GM19023 (cell line): Measurements from ENCODE around the gene ERO1B.

Source experiments
- ATAC-seq: cut with Tn5 transposase; IDR thresholded peaks from one replicate; pipeline ENCODE4 v1.9.1; 2021; ENCODE audit warnings: mild to moderate bottlenecking, moderate library complexity; ENCODE audit not compliant: unreplicated experiment

ERO1B gene

DNA sequence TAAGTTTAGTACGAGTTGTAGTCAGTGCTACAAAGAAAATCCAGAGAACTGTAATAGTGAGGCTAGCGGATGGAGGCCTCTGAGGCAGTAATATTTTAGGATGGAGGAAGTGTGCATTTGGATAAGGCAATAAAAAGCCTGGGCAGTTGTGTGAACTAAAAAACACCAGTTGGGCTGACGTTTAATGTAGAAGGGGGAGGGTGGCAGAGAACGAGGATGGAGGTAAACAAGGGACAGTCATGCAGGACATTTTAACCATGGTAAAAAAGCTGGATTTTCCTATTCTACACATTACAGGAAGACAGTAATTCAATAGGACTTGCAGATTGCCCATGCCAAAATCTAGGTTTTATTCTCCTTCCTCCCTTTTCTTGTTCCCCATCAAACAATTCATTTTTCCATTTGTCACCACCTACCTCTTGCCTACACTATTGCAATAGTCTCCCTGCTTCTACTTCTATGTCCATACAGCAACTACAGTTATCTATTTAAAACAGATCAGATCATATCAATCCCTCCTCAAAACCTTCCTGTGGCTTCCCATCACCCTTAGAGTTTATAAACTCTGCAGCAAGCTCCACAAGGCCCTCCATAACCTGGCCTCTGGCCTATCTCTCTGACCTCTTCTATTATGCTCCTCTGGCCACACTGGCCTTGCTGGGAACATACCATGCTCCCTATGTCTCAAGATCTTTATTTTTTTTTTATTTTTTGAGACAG lies 27.7 kb downstream of the ERO1B start:
- ATAC-seq: no peak

GRCh38 chr1:236253119-236253518 lies 28.6 kb downstream of the ERO1B start:
- ATAC-seq: no peak

GRCh38 chr1:236251587-236251986 lies 30.2 kb downstream of the ERO1B start:
- no peak for ATAC-seq

- ATAC-seq: no peak
Measured at GRCh38 chr1:236247286-236247685, 34.5 kb downstream of the ERO1B start.

DNA sequence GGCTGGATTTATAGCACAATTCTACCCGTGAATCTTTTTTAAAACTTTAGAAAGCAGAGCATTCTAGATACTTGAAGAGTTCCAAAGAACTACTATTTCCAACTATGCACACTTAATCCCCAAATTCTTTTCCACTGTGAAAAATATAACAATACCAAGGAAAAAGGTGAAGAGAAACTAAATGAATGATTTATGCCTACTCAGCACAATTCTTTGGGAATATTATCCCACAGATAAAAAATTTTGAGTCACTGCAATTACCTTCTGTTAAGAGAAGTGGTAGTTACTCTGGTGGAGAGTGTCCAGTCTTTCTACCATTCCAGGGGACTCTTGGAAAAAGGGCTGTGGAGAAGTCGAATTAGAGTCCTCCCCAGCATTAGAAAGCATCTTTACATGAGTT lies 39.2 kb downstream of the ERO1B start:
- ATAC-seq: no peak

DNA sequence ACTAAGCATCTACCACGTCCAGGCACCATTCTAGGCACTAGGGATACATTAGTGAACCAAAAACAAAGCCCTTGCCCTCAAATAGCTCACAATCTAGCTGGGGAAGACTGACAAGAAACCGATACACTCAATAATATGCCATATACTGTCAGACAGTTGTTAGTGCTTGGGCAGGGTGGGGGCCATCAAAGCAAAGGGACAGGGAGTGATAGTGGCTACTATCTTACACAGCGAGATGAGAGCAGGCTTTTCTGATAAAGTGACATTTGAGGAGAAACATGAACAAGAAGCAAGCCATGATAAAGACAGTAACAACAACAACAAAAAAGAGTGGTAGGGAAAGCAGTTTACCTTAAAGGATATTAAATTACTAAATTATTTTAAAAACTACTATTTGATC lies 41.1 kb downstream of the ERO1B start:
- ATAC-seq: no peak

- no peak for ATAC-seq
Measured at GRCh38 chr1:236239092-236239585, 42.6 kb downstream of the ERO1B start.

DNA sequence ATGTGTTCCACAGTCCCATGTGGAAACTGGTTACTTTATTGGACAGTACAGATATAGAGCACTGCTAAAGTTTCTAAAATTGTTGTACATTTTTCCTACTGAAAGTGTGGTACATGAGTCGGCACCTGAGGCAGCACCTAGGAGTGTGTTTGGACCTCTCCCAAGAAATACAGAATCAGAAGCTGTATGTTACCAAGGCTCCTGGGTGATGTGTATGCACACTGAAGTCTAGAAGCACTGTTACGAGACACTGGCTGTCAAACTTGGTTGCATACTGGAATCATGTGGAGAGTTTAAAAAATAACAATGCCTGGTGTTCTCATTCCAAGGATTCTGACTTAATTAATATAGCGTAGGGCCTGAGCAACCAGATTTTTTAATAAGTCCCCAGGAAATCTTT lies 46.6 kb downstream of the ERO1B start:
- no peak for ATAC-seq

GRCh38 chr1:236228411-236228810 lies 53.3 kb downstream of the ERO1B start:
- no peak for ATAC-seq

- no peak for ATAC-seq
Measured at GRCh38 chr1:236222632-236223031, 59.1 kb downstream of the ERO1B start.

GRCh38 chr1:236220473-236220872 lies 61.3 kb downstream of the ERO1B start:
- ATAC-seq: no peak

DNA sequence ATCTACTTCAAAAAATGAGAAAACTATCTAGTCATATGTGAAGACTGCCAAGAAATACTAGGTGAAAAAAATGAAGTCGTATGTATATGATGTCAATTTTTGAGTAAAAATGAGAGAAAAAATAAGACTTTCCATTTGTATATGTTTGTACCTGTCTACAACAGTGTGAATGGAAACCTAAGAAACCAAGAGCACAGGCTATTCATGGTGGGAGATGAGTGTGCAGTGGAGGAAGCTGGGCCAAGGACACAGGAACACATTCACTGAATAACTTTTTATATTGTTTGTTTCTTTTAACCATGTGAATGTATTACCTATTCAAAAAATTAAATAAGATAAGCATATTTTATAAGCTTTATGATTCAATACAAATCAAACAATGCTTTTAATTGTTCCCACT lies 67.0 kb downstream of the ERO1B start:
- ATAC-seq: no peak

DNA sequence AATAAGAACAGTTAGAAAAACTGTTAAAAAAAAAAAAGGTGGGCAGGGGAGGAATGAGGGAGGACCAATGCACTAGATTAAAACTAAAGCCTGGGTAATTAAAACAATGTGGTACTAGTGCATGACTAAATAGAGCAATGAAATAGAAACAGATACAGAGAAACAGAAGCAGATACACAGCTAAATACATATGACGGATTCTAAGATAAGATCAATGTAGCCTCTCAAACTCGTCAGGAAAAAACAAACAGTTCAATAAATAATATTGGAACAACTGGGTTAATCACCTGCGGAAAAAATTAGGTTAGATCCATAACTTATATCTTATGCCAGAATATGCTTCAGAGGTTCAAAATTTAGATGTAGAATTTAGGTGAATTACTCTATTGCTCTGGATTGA lies 68.2 kb downstream of the ERO1B start:
- ATAC-seq: no peak

DNA sequence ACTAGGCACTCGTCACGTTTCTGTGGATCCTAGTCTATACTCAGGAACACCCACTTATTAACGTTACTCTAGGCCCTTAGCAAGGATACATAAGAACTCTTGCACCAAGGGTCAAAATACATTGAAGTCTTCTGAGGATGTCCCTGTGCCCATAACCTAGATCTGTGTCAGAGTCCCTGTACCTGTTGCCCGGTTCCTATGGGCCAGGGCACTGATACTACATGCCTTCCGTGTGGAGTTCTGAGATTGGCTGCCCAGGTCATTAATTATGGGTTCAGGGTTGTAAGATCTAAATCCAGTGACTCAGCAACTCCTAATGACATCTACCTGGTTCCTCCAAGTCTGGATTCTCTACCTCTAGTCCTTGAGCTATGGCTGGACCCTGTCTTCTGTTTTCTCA lies 69.9 kb downstream of the ERO1B start:
- ATAC-seq: no peak

DNA sequence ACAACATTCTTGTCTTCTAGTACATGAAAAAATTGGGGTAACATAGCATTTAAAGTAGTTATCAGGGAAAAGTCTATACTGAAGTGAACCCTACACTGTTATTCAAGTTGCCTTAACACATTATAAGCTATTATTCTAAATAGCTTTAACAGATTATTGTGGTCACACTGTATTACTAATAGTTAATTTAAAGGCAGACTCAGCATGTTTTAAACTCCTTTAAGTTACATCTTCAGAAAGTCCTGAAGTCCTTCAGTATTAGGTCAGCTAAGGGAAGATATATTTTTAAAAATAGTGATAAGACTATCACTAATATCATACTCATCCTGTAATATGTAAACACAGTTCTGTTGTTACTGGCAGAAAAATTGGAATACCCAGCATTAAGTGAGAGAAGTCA lies 72.0 kb downstream of the ERO1B start:
- no peak for ATAC-seq

GRCh38 chr1:236209185-236209584 lies 72.6 kb downstream of the ERO1B start:
- ATAC-seq: no peak

DNA sequence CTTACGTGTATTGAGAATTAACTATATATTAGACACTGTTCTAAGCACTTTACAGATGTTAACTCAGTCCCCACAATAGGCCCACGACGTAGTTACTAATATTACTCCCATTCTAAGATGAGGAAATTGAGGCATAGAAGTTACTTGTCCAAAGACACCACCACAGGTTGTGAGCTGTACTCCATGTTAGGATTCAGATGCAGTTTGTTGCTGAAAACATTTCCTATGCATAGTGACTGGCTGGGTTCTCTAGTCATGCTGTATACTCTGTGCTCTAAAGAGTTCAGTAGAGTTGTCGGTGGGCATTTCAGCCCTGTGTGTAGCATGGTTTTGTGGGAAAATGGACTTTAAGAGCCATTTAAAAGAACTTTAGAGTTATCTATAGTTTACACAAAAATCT lies 74.2 kb downstream of the ERO1B start:
- ATAC-seq: no peak

GRCh38 chr1:236207121-236207520 lies 74.6 kb downstream of the ERO1B start:
- ATAC-seq: no peak

- no peak for ATAC-seq
Measured at GRCh38 chr1:236206548-236206947, 75.2 kb downstream of the ERO1B start.

GRCh38 chr1:236204656-236205055 lies 77.1 kb downstream of the ERO1B start:
- ATAC-seq: no peak

DNA sequence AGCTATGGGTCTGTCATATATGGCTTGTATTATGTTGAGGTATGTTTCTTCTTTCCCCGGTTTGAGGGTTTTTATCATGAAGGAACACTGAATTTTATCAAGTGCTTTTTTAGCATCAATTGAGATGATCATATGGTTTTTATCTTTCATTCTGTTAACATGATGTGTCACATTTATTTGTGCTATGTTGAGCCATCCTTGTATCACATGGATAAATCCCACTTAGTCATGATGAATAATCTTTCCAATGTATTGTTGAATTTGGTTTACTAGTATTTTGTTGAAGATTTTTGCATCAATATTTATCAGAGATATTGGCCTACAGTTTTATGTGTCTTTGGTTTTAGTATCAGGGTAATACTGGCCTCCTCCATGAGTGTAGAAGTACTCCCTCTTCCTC lies 77.7 kb downstream of the ERO1B start:
- ATAC-seq: no peak

- no peak for ATAC-seq
Measured at GRCh38 chr1:236201786-236202185, 80.0 kb downstream of the ERO1B start.

GRCh38 chr1:236200925-236201324 lies 80.8 kb downstream of the ERO1B start:
- no peak for ATAC-seq
